HUES48 (cell line): Measurements from ENCODE around the gene PGS1.

Experiments used
- H3K27ac ChIP-seq: one replicate; pipeline ENCODE4 v1.7.0; 2013; ENCODE audit warnings: low read depth, low read length, inconsistent platforms
- H3K27me3 ChIP-seq: 2 replicates; pipeline ENCODE4 v1.6.1; 2013; ENCODE audit warnings: mild to moderate bottlenecking, low read length; ENCODE audit not compliant: control insufficient read depth, insufficient read depth
- H3K36me3 ChIP-seq: 2 replicates; pipeline ENCODE4 v1.6.1; 2013; ENCODE audit warnings: low read length; ENCODE audit not compliant: control insufficient read depth, insufficient read depth
- H3K4me1 ChIP-seq: 2 replicates; pipeline ENCODE4 v1.6.1; 2013; ENCODE audit warnings: mild to moderate bottlenecking, low read length; ENCODE audit not compliant: control insufficient read depth, insufficient read depth
- H3K4me3 ChIP-seq: 2 replicates; pipeline ENCODE4 v1.5.1; 2013; ENCODE audit warnings: mild to moderate bottlenecking, low read depth, low read length
- H3K9ac ChIP-seq: 2 replicates; pipeline ENCODE4 v1.6.1; 2013; ENCODE audit warnings: mild to moderate bottlenecking, low read depth, low read length, moderate library complexity
- H3K9me3 ChIP-seq: 2 replicates; pipeline ENCODE4 v1.6.1; 2013; ENCODE audit warnings: low read length; ENCODE audit not compliant: control insufficient read depth, insufficient read depth

PGS1 gene

GRCh38 chr17:78433013-78433727 lies 54.7 kb downstream of the PGS1 start:
- H3K36me3 ChIP-seq = no peaks in the 10 kb centered on the region
- no peaks in the 10 kb centered on the region for H3K27me3 ChIP-seq

GRCh38 chr17:78433780-78434335 lies 55.4 kb downstream of the PGS1 start:
- Histone ChIP-seq H3K4me1 (peaks cover 11% of the 10 kb centered on the region), H3K36me3 (no peaks in the 10 kb centered on the region), H3K4me3 (no peak overlapping the region), H3K9ac (no peak overlapping the region), H3K27ac (no peak overlapping the region), H3K9me3 (no peaks in the 10 kb centered on the region), H3K27me3 (no peaks in the 10 kb centered on the region)

More at GRCh38 chr17:78433013-78433727, 54.7 kb downstream of the PGS1 start:
- Histone ChIP-seq H3K4me1 (peaks cover 11% of the 10 kb centered on the region), H3K4me3 (no peak overlapping the region), H3K9me3 (no peaks in the 10 kb centered on the region), H3K9ac (no peak overlapping the region), H3K27ac (no peak overlapping the region)

GRCh38 chr17:78434455-78435329 lies 56.2 kb downstream of the PGS1 start:
- H3K4me3 ChIP-seq = no peak overlapping the region
- no peaks in the 10 kb centered on the region for H3K9me3 ChIP-seq
- peaks cover 11% of the 10 kb centered on the region for H3K4me1 ChIP-seq
- no peaks in the 10 kb centered on the region for H3K27me3 ChIP-seq
- no peak overlapping the region for H3K9ac ChIP-seq
- no peaks in the 10 kb centered on the region for H3K36me3 ChIP-seq
- no peak overlapping the region for H3K27ac ChIP-seq

GRCh38 chr17:78435330-78436005 lies 57.0 kb downstream of the PGS1 start:
- Histone ChIP-seq H3K27me3 (no peaks in the 10 kb centered on the region), H3K4me1 (peaks cover 11% of the 10 kb centered on the region), H3K9me3 (no peaks in the 10 kb centered on the region), H3K9ac (no peak overlapping the region), H3K27ac (no peak overlapping the region), H3K4me3 (no peak overlapping the region), H3K36me3 (no peaks in the 10 kb centered on the region)

- Histone ChIP-seq H3K4me3 (no peak overlapping the region), H3K9me3 (no peaks in the 10 kb centered on the region), H3K27ac (no peak overlapping the region), H3K4me1 (peaks cover 7% of the 10 kb centered on the region), H3K9ac (no peak overlapping the region), H3K27me3 (no peaks in the 10 kb centered on the region), H3K36me3 (no peaks in the 10 kb centered on the region)
Observed at GRCh38 chr17:78437508-78438169, 59.2 kb downstream of the PGS1 start.

- H3K9ac ChIP-seq = no peak overlapping the region
- peaks cover 7% of the 10 kb centered on the region for H3K4me1 ChIP-seq
- no peak overlapping the region for H3K4me3 ChIP-seq
- no peaks in the 10 kb centered on the region for H3K27me3 ChIP-seq
- H3K36me3 ChIP-seq = no peaks in the 10 kb centered on the region
- H3K27ac ChIP-seq = no peak overlapping the region
- no peaks in the 10 kb centered on the region for H3K9me3 ChIP-seq
Observed at GRCh38 chr17:78438271-78438691, 59.8 kb downstream of the PGS1 start.

GRCh38 chr17:78438694-78439325 lies 60.4 kb downstream of the PGS1 start:
- no peaks in the 10 kb centered on the region for H3K27me3 ChIP-seq
- no peak overlapping the region for H3K4me3 ChIP-seq
- no peak overlapping the region for H3K9ac ChIP-seq
- H3K9me3 ChIP-seq = no peaks in the 10 kb centered on the region
- H3K36me3 ChIP-seq = no peaks in the 10 kb centered on the region
- no peak overlapping the region for H3K27ac ChIP-seq
- H3K4me1 ChIP-seq = peaks cover 7% of the 10 kb centered on the region

GRCh38 chr17:78441271-78441971 lies 63.0 kb downstream of the PGS1 start:
- no peak overlapping the region for H3K27ac ChIP-seq
- H3K27me3 ChIP-seq = no peaks in the 10 kb centered on the region
- no peaks in the 10 kb centered on the region for H3K4me1 ChIP-seq
- no peaks in the 10 kb centered on the region for H3K9me3 ChIP-seq
- no peaks in the 10 kb centered on the region for H3K36me3 ChIP-seq
- H3K4me3 ChIP-seq = no peak overlapping the region
- no peak overlapping the region for H3K9ac ChIP-seq

GRCh38 chr17:78442648-78443218 lies 64.3 kb downstream of the PGS1 start:
- Histone ChIP-seq H3K4me1 (no peaks in the 10 kb centered on the region), H3K27me3 (no peaks in the 10 kb centered on the region), H3K36me3 (no peaks in the 10 kb centered on the region), H3K9me3 (no peaks in the 10 kb centered on the region), H3K9ac (no peak overlapping the region), H3K4me3 (no peak overlapping the region), H3K27ac (no peak overlapping the region)
